ENCODE measurements around the gene ABHD14A. TPM values are rescaled to one million over a fixed set of nuclear protein-coding genes. Genes with fewer than 3 reads are reported as not detected.

Gene ABHD14A
- total RNA-seq, 6 experiments from 2014 or later: 10.5 to 13.2 (median 11.0) TPM

DNA sequence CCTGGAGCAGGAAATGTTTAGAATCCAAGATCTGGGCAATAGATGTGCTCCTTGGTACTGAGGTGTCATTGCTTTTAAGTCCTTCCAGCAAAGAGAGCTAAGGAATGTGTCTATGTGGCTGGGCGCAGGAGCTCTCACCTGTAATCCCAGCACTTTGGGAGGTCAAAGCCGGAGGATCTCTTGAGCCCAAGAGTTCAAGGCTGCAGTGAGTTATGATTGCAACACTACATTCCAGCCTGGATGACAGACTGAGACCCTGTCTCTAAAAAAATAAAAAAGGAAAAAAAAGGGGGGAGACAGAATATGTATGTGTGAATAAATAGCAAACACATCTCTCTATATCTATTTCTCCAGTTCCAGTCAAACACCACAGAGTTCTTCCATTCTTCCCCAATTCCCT lies 24.0 kb upstream of the ABHD14A start:
- H3K27ac Mint-ChIP-seq: no peak overlapping the region
- no peak overlapping the region for H3K4me3 Mint-ChIP-seq
- H3K27me3 Mint-ChIP-seq (ENCODE audit: insufficient read depth): no peaks in the 10 kb centered on the region; the same call in none of the 2 replicates
- H3K4me1 Mint-ChIP-seq (ENCODE audit: low read depth): peaks cover 20% of the 10 kb centered on the region
- DNase-seq: no peak
- H3K9me3 Mint-ChIP-seq: no peaks in the 10 kb centered on the region
- no peaks in the 10 kb centered on the region for H3K36me3 Mint-ChIP-seq (ENCODE audit: low read depth)
- TF ChIP-seq, protein P1, sequence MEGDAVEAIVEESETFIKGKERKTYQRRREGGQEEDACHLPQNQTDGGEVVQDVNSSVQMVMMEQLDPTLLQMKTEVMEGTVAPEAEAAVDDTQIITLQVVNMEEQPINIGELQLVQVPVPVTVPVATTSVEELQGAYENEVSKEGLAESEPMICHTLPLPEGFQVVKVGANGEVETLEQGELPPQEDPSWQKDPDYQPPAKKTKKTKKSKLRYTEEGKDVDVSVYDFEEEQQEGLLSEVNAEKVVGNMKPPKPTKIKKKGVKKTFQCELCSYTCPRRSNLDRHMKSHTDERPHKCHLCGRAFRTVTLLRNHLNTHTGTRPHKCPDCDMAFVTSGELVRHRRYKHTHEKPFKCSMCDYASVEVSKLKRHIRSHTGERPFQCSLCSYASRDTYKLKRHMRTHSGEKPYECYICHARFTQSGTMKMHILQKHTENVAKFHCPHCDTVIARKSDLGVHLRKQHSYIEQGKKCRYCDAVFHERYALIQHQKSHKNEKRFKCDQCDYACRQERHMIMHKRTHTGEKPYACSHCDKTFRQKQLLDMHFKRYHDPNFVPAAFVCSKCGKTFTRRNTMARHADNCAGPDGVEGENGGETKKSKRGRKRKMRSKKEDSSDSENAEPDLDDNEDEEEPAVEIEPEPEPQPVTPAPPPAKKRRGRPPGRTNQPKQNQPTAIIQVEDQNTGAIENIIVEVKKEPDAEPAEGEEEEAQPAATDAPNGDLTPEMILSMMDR (IDR thresholded peaks at IDR 0.05): no peak

DNA sequence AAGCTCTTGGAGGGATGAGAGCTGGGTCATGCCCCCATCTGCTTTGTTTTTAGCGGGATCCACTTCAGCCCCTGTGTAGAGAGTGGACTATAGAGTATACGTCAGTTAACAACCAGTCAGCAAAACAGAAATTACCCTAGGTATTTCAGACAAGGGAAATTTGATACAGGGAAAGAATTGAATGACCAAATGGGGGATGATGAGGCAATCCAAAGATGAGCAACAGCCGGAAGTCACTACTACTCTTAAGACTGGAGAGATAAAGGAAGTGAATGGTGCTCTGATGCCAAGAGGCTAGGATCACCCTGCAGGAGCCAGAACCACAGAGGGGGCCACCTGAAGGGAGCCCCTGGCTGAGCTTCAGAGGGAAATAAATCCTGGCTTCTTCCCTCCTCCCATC lies 21.4 kb upstream of the ABHD14A start:
- H3K27ac Mint-ChIP-seq: peak overlapping the region; percentile 53
- TF ChIP-seq, protein P1 (IDR thresholded peaks at IDR 0.05): no peak
- peak; percentile 71 for DNase-seq
- H3K9me3 Mint-ChIP-seq: no peaks in the 10 kb centered on the region
- H3K4me3 Mint-ChIP-seq: no peak overlapping the region
- peaks cover 20% of the 10 kb centered on the region for H3K4me1 Mint-ChIP-seq (ENCODE audit: low read depth)
- H3K36me3 Mint-ChIP-seq (ENCODE audit: low read depth): peaks cover 4% of the 10 kb centered on the region; the same call in 1 of the 2 replicates
- no peaks in the 10 kb centered on the region; the same call in none of the 2 replicates for H3K27me3 Mint-ChIP-seq (ENCODE audit: insufficient read depth)

DNA sequence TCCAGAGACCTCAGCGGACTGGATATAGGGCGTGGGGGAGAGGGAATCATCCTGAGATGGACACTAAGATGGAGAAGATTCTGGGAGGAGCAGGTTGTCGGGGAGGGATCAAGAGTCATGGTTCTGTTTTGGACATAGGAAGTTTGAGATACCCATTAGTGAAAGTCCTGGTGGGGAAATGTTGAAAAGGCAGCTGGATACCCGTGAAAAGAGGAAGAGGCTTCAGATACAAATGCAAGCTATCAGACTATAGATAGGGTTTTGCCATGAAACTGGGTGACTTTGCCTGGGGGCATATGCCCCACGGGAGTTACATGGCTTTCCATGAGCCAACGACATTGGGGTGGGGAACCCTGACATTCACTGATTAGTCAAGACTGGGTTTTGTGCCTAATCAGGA lies 20.8 kb upstream of the ABHD14A start:
- Mint-ChIP-seq H3K4me3 (no peak overlapping the region), H3K9me3 (no peaks in the 10 kb centered on the region)

DNA sequence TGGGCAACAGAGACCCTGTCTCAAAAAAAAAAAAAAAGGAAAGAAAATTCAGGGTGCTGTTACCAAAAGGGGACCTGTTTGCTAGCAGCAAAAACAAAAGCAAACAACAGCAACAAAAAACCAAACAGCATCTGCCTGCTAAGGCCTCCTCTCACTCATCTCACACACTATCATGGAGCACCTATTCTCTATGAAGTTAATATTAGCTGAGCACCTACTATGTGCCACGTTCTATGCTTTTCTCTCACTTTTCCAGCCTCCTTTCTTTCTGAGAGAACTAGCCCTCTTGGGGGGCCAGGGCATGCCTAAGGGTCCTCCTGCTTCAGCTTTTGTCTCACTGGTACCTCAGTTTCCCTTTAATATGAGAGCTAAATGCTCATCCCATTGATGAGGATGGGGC lies 20.2 kb upstream of the ABHD14A start:
- Mint-ChIP-seq H3K27ac (no peak overlapping the region), H3K4me1 (ENCODE audit: low read depth) (peaks cover 20% of the 10 kb centered on the region), H3K27me3 (ENCODE audit: insufficient read depth) (no peaks in the 10 kb centered on the region; the same call in none of the 2 replicates), H3K4me3 (no peak overlapping the region), H3K9me3 (no peaks in the 10 kb centered on the region), H3K36me3 (ENCODE audit: low read depth) (peaks cover 5% of the 10 kb centered on the region; the same call in 1 of the 2 replicates)
- TF ChIP-seq, protein P1 (IDR thresholded peaks at IDR 0.05): no peak
- no peak for DNase-seq

More for the DNA sequence above, 20.8 kb upstream of the ABHD14A start:
- Mint-ChIP-seq H3K27me3 (ENCODE audit: insufficient read depth) (no peaks in the 10 kb centered on the region; the same call in none of the 2 replicates), H3K27ac (peak overlapping the region; percentile 53; the same call in 1 of the 2 replicates), H3K36me3 (ENCODE audit: low read depth) (peaks cover 5% of the 10 kb centered on the region; the same call in 1 of the 2 replicates), H3K4me1 (ENCODE audit: low read depth) (peaks cover 20% of the 10 kb centered on the region)
- TF ChIP-seq, protein P1 (IDR thresholded peaks at IDR 0.05): no peak
- DNase-seq: no peak

DNA sequence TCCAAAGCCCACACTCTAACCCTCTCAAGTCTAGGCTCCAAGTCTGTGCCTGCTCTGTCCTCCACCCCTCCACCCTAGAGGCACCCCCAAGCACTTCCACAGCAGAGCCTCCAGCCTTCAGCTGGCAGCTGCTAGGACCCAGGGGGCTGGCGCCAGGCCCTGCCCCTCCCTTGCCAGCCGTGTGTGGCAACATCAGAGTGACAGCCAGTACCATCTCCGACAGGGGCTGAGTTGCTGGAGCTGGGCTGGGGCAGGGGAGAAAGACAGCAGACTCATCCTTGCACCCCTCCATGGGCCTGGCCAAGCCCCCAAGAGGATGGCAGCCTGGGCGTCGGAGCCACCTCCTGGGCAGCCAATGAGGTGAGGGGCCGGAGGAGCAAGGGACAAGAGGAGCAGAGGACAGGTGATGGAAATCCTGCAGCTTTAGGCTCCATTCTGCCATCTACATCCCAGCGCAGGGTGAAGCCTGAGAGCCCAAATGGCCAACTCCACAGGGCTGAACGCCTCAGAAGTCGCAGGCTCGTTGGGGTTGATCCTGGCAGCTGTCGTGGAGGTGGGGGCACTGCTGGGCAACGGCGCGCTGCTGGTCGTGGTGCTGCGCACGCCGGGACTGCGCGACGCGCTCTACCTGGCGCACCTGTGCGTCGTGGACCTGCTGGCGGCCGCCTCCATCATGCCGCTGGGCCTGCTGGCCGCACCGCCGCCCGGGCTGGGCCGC lies 19.5 kb upstream of the ABHD14A start, which contains the start of gene GPR62:
Gene GPR62 (plus strand): TSS at position 207 of the 718 bp plus-strand sequence. CDS start 272 bp downstream, at position 479.
- Mint-ChIP-seq H3K27ac (no peak within 1 kb of the TSS), H3K36me3 (ENCODE audit: low read depth) (peaks cover 5% of the 10 kb centered on the region; the same call in 1 of the 2 replicates), H3K4me3 (no peak within 1 kb of the TSS), H3K9me3 (no peaks in the 10 kb centered on the region), H3K27me3 (ENCODE audit: insufficient read depth) (no peaks in the 10 kb centered on the region; the same call in none of the 2 replicates), H3K4me1 (ENCODE audit: low read depth) (peaks cover 20% of the 10 kb centered on the region)
- TF ChIP-seq, protein P1 (IDR thresholded peaks at IDR 0.05): no peak
- DNase-seq: no peak

All from HFFc6 (cell line).